ENCODE data around the gene BASP1.
"Not testable (repeated sequence)": the region's sequence is repeated elsewhere in the genome, so short reads cannot be mapped to it uniquely, and the experiment has no call there.

The BASP1 gene

DNA sequence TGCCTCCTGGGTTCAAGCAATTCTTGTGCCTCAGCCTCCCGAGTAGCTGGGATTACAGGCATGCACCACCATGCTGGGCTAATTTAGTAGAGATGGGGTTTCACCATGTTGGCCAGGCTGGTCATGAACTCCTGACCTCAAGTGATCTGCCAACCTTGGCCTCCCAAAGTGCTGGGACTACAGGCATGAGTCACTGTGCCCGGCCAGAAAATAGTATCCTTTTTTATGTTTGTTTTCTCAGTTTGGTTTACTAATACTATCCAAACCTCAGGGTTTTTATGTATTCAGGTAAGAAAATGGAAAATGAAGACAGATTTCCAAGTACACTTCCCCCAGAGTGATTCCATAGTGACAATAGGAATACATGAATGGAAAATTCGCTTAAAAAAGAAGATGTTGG, 101.7 kb downstream of the BASP1 start:
- not testable (repeated sequence) for DNase-seq (ENCODE audit: low spot score)

DNA sequence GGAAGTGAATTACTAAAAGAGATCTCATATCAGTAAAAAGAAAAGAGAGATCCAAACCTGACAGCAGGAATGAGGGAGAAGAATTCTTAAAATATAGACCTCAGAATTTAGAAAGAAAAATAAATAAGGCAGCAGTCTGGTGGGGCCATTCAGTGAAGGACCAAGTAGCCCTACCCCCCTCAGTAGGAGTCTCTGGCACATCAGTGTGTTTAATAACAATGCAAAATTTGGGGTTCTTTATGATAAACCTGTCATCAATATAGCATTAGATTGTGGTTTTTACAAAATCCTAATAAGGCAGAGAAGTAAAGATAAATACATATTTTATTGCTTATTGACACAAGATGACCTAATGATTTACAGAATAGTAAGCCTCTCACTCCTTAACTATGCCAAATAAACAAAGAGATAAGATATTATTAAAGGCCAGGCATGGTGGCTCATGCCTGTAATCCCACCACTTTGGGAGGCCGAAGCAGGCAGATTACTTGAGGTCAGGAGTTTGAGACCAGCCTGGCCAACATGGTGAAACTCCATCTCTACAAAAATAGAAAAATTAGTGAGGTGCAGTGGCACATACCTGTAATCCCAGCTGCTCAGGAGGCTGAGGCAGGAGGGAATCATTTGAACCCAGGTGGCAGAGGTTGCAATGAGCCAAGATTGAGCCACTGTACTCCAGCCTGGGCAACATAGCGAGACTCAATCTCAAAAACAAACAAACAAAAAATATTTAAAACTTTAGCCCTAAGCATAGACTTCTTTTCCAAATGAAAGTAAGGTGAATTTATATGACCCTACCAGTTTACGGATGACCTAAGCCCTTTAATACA, 108.6 kb downstream of the BASP1 start:
- DNase-seq (ENCODE audit: low spot score) = no peak
